ENCODE data around the gene SRSF1.
"Not testable (repeated sequence)": the region's sequence is repeated elsewhere in the genome, so short reads cannot be mapped to it uniquely, and the experiment has no call there.

SRSF1 gene

DNA sequence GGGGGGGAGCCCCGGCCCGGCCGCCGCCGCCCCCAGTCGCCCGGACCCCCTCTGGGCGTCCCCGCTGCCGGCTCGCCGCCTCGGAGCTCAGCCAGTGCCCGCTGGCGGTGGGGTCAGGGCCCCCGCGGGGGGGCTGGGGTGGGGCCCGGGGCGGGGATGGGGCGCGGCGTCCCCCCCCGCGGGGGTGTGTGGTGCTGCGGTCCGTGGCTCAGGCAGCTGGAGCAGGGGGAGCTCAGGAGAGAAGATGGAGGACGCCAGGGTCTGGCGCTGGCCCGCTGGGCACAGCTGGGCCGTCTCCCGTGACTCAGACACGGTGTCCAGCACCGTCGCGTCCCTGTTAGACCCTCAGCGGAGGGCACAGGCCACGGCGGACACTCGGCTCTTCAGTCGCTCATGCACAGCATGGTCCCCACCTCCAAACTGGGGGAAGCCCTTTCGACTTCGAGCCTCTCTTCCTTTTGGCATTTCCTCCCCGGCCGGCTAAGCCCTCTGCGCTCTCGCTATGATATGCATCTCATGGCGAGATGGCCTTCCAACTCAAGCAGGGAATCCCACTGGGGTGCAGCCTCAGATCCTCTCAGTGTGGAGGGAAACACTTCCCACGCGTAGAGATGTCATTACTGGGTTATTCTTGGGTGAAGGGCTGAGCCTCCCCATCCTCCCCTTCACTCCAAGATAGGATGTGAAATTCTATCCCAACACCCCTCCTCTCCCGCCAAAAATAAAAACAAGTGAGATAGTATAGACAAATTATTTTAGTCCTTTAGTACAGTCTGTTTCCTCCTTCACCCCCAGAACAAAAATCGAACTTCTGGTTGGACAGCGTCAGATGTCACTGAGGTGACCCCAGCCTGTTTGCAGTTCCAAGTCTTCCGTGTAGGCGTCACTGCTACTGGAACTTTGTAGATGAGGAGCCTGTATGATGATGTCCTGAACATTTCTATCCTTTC, 18.5 kb downstream of the SRSF1 start:
- DNase-seq, result no peak

DNA sequence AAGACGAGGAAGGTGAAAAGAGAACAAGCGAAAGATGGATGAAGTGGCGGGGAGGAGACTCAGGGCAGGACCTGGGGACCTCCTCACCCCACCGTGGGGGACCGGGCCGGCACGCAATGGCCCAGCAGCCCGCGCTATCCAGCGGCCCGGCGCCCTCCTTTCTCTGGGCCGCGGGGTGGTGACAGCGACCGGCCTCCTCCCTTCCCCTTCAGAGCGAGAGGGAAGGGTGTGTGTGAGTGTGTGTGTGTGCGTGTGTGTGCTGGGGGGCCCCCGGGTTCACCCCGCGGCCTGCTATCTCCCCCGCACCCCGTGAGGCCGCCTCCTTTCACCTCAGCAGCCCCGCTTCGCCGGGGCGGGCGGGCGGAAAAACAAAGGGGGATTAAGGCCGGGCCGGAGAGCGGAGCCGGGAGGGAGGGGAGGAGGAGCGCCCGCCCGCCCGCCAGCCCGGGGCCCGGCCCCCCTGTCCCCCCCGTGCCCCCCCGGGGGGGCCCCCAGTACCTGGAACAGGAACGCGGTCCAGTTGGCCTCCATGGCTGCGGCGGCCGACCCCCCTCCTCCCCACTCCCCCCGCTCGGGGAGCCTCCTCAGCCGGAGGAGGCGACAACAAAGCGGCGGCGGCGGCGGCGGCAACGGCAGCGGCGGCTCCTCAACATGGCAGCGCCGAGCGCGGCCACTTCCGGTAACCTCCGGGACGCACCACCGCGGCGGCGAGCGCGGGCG, 19.3 kb downstream of the SRSF1 start, which contains the start of gene VEZF1:
Gene VEZF1 (minus strand): TSS at position 674 of the 720 bp plus-strand sequence. CDS start 143 bp downstream, at position 531.
- peak; percentile 77 for DNase-seq

DNA sequence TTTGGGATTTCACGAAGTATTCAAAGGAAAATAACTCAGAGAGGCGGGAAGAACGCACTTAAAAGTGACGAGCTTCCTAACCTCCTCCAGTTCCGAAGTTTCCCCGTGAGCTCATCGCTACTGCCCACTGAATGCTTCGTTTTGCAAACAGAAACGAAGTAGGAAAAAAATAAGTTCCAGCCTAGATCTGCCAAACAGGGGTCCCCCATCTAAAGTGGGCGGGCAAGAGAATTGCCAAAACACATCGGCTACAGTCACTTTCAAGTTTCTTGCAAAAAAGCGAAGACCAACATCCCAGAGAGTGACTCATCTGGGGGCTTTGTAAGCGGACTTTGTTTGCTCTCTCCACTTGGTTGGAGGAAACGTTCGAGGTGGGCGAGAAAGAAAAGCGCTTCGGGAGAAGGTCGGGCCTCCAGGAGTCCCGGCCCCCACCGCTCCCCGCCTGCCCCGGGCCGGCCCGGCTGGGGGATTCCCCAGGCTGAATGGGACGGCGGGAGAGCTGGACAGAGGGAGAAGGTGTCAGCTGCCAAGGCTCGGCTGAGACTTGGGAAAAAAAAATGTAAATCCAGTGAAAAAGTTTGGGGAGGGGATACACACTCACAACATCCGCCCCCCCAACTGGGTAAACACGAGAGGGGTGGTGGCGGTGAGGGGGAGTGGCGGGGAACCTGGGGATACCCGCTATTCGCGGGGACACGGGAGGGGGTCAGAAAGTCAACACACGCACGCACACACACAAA, 20.0 kb downstream of the SRSF1 start:
- DNase-seq, result peak; percentile 43

DNA sequence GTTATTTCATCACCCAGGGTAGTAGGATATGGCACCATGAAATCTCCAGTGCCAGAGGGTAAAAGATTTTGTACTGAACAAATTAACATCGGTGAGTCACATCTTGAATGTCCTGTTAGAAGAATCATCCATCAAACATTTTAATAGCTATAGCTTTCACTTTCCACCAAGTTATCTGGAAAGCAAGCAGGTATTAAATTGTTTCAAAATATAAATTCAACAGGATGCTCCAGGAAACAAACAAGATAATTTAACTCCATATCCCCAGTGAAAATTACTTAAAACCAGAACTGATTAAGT, 21.4 kb downstream of the SRSF1 start:
- DNase-seq, result no peak

DNA sequence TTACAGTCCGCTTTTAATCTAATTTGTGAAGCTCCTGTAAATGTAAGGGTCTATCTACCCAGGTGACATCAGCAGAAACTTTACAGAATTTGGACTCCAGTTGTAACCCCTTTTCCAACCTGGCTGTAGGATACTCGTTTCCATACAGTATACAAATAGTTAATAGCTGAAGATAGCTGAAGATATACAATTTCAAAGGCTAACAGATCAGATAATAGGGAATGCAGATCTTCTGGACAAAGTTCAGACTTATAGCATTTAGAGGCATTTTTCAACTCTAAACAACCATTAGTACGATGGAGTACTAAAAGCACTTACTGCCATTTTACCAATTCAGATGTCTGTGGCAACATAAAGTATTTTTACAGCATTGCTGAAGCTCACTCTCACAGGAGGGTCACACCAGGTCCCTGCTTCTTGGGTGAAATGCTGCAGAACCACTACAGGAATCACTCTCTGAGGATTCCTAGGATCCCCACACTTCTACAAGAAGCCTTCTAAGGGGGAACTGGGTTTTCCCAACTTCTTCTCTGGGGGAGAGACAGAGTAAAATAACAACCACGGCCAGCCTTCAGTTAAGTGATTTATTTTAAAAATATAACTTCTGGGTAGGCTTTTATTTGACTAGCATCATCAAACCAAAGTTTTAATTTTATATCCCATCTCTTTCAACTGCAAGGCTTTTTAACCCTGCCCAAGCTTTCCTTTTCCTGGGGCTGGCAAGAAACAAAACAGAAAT, 21.9 kb downstream of the SRSF1 start:
- DNase-seq, result no peak

DNA sequence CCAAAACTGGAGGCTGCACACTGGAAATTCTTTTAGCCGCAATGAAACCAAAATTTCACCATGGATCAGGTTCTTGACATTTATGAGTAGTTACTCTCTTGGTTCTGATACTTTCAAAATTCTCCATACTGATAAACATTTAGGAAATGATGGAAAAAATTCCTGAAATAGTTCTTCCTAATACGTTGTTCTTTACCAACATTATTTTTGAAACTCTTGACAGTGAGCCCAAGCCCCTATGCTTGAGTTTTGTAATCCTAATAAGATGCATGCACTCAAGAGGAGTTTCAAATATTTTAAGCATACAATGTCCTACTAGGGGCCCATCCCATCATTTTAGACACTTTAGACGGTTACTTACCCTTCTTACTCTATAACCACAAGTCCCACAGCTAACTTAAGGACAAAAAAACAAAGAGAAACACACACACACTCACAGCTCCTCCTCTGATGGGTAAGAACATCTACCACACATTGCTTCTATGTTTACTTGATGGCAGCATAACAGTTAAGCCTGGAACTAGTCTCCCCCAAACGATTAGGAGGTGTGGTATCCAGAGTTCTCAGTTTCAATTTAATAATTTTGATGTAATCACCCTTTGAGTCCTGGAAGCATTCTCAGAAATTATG, 22.7 kb downstream of the SRSF1 start:
- no peak for DNase-seq

DNA sequence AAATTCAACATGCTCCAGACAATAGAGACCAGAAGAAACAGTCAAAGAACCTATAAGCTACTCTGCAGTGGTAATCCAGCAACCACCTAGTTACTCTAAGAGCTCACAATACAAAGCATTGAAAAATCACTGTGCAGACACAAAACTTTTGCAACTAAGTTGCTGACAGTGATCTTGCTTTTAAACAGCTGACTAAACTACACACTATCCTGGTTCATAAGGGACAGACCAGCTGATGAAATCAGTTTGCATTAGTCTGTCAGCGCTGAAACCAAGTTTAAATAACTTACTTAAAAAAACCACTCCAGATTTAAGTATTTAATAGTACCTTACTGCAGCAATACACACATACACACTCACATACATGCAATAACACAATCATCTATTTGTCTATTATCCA, 23.6 kb downstream of the SRSF1 start:
- no peak for DNase-seq

DNA sequence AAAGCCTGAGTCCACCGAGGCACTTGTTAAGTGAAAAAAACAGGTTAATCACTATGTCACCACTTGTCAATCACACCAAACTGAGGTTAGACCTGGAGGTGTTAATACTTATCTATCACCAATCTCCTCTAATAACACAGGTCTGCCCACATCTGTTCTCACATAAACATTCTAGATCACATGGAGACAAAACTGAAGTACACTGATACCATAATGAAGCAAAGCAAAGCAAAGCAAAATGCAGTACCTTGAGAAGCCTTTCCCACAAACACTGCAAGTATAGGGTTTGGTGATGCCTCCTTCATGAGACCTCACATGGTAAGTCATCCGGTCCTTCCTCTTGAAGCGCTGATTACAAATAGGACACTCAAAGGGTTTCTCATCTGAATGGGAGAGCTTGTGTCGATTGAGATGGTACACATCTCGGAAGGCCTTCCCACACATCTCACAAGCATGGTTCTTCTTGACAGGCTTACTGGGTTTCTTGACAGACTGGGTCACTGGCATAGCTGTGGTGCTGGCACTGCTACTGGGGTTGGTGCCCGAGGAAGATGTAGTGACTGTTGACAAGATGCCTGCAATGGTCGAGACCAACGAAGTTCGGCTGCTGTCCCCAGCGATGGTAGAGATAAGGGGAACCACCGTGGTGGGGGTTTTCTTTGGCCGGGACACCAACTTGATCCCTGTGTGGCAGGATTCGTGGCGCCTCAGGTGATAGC, 24.4 kb downstream of the SRSF1 start:
- DNase-seq, result no peak

DNA sequence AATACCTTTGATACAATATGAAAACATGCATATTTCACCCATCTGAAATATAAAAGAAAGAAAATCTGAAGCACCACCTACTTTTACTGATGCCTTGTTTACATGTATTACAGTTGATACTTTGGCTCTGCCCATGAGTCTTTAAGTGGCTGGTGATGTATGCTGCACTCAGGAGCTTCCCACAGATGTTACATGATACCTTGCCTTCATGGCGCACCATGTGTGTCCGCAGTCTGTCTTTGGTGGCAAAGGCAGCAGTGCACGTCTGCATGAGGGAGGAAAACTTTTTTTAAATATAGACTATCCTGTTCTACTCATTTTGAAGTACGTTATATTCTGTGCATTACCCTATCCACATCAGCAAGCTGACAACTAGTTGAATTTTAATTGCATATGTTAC, 26.5 kb downstream of the SRSF1 start:
- no peak for DNase-seq

DNA sequence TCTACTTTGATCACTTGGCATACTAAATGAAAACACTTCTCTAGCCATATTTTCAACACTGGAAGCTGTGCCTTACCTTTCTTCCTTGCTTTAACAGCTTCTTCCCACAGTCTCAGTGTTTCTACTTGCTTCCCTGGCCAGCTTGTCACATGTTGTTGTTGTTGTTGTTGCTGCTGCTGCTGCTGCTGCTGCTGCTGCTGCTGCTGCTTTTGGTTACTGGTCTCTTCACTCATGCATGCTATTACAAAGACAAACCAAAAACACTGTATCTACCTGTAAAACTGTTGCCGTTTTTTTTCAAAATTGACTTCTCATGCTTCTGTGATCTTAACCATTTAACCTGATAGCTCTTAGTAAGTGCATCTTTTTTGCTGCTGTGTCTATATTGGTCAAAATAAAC, 28.0 kb downstream of the SRSF1 start:
- no peak for DNase-seq

DNA sequence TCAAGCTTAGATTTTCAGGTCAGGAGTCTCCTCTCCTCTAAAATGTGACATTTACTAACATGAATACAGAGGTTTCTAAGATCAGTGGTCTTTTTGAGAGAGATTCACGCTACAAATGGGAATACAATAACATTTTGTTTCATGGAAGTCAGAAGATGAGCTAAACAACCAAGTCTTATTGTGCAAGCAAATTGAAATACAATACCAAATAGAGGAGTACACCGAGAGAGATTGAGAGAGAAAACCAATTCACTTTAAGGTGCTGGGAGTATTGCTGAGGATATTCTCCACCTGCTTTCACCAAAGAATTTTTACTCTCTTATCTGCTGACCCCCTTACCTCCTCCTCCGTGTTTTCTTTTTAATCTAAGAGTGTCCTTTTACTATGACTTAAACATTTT, 30.5 kb downstream of the SRSF1 start:
- DNase-seq, result no peak

DNA sequence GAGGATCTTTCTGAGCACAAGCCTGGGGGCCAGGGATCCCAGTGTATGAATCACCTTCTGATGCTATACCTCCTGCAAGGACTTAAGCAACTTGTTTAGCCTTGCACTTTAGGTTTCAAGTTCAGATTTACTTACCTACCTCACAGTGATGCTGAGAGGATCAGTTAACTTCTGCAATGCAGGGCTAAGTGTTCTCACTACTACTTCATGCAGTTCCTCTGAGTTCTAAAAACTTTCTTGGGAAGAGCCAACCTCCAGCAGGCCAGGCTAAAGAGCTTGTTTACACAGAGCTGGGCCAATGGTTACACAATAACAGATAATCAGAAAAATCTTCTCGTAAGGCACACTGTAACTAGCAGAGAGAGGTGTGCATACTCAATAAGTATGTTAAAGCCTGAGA, 32.0 kb downstream of the SRSF1 start:
- no peak for DNase-seq

DNA sequence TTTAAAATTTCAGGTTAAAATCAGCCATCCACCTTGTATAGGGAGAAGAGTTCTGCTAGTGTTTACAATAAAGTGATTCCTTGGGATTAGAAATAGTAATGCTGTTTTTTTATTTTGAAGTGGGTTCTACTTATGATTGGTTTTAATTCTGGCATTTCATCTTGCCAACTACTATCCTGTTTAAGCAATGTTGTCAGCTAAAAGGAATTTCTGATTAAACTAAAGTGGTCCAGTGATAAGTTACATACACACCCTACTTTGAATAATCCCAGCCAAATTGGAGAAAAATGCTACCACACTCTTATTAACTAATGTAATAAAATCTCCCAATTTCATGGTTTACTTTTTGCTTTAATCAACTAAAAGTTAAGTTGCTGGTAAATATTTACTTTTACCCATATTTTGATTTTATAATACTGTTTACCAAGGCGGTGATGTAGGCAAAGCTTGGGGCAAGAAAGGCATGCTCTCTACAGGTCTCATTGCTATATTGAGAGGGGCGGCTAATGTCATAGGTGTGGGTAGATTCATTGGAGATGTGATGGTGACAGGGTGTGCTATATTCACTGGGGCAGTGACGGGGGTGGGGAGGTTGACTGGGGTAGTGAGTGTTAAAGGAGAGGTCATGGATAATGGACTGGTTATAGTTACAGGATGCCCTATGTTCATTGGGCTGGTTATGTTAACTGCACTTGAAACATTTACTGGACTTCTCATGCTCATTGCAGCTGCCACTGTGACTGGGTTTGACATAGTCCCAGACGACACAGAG, 32.8 kb downstream of the SRSF1 start:
- not testable (repeated sequence) for DNase-seq

DNA sequence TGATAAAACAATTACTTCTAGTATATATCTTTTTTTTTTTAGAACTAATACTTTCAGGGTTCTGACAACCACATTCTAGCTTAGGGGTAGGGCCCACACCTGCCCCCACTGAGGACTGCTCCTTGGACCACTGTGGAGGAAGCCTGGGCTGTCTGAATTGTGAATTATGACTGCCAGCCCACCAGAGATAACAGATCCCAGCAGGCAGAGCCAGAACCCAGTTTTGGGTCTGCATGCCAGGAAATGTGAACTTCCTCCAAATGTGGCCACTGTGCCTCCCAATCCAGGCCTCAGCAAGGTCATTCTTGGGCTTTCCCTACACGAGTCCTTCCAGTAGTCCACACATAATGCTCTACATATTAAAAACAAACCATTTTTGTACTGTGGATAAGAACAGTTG, 34.9 kb downstream of the SRSF1 start:
- DNase-seq, result no peak

DNA sequence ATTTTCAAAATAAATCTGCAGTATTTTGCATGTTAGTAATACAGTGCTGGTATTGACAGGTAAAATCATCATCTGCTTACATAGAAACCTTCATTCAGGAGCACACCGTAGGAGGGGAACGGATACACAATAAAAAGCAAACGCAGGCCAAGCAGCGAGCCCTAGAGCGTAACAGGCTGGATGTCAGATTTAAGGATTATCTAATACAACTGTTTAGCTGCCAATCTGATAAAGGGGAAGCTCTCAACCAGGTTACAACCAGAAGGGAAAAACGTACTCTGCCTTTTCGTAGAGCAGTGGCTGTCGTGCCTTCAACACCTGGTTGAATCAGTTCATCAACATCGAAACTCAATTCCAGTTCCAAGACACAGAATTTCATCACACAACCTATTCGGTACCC, 35.5 kb downstream of the SRSF1 start:
- no peak for DNase-seq

DNA sequence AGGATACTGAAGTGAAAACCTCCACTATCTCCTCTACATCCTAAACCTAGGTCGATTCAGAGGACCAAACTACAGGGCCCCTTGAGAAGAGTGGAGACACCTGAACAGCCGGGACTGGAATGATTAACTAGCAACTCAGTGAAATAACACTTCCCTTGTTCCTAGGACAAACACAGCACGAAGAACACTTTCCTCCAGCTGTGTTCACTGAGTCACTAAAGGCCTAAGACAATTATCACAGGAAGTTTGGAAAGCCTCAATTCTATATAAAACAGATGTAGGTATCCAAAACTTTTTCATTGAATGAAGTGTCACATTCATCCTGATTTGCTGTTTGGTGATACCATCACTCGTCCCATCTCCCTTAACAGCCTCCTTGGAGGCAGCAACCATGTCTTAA, 36.3 kb downstream of the SRSF1 start:
- DNase-seq, result no peak

DNA sequence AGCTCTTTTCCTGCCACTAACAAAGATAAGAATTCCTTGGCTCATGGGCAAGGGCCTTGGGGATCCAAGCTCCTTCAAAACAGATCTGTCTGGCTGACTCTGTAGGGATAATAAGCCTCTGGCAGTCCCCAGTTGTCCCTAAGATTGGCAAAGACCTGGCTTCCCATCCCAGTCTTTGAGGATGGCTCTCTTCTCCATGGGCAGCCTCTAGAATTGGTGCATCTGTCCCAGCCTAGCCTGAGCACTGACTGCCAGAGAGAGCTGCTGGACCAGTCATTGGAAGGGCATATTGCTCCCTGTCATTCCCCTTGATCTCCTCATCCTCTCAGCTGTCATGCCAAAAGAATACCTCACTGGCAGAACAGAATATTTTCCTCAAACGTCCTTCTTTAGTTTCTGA, 38.6 kb downstream of the SRSF1 start:
- DNase-seq, result no peak

DNA sequence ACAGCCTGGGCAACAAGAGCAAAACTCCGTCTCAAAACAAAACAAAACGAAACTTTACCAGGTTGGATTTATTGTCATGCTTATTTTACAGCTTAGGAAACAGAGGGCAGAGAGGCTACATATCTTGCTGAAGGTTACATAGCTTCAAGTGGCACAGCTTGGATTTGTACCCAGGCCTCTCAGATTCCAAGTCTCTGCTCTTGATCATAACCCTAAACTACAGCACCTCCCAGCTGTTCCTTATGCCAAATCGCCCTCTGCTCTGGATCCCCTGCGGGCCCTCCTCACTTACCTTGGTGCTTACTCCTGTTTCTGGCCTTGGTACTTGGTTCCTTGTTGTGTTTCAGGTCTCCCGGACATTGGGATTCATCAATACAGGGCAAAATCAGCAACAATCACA, 40.2 kb downstream of the SRSF1 start:
- DNase-seq, result no peak

DNA sequence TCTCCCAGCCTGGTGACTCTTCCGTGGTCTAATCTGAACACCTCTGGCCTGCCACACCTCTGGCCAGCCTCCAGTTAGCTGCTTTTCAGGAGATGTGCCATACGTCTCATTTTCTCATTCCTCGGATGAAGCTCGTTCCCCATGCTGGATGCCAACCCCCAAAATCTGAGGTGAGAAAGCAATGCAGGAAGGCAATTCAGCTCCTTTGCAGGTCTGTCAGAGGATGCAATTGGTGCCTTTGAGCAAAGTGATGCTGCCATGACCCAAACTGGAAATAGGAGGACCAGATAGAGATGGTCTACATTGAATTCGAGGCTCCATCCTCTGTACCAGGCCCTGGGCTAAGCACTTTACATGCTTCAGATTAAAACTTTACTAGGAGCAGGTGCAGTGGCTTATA, 40.8 kb downstream of the SRSF1 start:
- no peak for DNase-seq

DNA sequence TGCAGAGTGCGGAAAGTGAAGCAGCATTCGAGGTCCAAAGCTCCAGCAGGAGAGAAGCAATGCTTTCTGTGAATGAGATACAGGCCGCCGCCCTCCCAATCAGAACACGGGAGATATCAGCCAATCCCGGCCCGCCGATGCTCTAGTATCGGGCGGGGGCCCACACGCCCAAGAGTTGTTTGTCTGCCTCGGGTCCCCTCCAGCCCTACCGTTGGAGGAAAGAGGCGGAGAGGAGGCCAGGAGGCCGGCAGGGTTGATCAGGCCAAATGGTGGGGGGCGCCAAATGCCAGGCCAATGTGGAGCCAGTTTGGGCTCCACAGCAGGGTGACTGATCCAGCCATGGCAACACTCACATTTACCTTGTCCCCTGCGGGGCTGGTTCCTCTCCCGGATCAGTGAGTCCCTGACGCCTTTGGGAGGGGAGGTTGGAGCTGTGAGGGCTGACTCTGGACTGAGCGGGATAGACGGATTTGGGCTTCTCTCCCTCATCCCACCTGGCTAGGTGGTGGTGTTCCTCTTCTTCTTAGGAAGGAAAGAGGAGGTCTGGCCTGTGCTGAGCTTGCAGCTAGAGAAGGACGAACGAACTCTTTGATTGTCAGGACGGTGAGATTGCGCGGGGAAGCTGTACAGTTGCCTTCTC, 41.4 kb downstream of the SRSF1 start:
- DNase-seq, result no peak

DNA sequence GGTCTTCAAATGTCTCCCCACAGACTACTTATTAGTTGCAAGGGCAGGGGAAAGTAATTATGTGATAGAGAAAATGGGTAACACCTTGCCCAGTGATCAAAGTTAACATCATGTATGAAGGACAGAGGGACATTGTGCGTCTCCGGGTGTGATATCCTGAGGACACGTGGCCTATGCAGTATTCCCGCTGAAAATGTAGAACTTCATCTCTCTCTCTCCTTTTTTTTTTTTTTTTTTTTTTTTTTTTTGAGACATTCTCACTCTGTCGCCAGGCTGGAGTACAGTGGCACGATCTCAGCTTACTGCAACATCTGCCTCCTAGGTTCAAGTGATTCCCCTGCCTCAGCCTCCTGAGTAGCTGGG, 43.9 kb downstream of the SRSF1 start:
- DNase-seq, result no peak

All from activated gamma-delta T cell treated with Interleukin-2 at 50 U/mL for 16 hours (primary cell).